ENCODE measurements around the gene BUD31.

DNA sequence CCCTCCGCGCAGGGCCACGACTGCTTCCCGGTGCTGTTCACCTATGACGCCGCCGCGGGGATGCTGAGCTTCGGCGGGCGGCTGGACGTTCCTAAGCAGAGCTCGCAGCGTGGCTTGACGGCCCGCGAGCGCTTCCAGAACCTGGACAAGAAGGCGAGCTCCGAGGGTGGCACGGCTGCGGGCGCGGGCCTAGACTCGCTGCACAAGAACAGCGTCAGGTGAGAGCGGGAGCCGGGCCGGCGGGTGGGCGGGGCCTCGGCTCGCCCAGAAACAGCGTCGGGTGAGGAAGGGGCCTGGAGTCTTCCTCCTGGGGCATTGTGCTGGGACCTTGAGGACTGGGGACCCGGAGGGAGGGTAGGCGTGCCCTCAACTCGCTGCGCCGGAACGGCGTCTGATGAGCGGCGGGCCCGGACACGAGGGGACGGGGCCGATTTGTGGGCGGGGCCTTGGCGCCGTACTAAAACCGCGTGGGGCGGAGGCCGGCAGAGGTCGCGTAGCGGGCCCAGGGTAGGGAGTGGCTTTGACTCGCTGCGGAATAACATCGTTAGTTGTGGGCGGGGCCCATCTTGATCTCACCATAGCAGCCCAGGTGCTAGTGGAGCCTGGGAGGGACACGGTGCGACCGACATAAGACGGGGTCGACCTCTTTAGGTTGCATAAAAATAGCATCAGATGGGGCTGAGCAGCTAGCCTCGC, 16.0 kb upstream of the BUD31 start:
- TF ChIP-seq POLR2AphosphoS5 (IDR thresholded peaks at IDR 0.05; ENCODE audit: low read depth, low read length), result peak; percentile 72; the same call in 1 of the 2 replicates
- TF ChIP-seq, protein P1, sequence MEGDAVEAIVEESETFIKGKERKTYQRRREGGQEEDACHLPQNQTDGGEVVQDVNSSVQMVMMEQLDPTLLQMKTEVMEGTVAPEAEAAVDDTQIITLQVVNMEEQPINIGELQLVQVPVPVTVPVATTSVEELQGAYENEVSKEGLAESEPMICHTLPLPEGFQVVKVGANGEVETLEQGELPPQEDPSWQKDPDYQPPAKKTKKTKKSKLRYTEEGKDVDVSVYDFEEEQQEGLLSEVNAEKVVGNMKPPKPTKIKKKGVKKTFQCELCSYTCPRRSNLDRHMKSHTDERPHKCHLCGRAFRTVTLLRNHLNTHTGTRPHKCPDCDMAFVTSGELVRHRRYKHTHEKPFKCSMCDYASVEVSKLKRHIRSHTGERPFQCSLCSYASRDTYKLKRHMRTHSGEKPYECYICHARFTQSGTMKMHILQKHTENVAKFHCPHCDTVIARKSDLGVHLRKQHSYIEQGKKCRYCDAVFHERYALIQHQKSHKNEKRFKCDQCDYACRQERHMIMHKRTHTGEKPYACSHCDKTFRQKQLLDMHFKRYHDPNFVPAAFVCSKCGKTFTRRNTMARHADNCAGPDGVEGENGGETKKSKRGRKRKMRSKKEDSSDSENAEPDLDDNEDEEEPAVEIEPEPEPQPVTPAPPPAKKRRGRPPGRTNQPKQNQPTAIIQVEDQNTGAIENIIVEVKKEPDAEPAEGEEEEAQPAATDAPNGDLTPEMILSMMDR (IDR thresholded peaks at IDR 0.05; ENCODE audit: control extremely low read depth in 1 of 3, insufficient read depth in 1 of 3, low read depth in 1 of 3, low read length in 3 of 3), result no peak
- TF ChIP-seq, protein P2, sequence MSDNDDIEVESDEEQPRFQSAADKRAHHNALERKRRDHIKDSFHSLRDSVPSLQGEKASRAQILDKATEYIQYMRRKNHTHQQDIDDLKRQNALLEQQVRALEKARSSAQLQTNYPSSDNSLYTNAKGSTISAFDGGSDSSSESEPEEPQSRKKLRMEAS (IDR thresholded peaks at IDR 0.05), result 0 out of 2 replicates have a peak, but pooled peaks have one; percentile 42
- no peak for TF ChIP-seq JUN (IDR thresholded peaks at IDR 0.05; ENCODE audit: low read depth, low read length)
- TF ChIP-seq NRF1 (IDR thresholded peaks at IDR 0.05; ENCODE audit: low read depth, low read length), result no peak
- peak; percentile 14 for TF ChIP-seq TAF7 (optimal IDR thresholded peaks at IDR 0.05; ENCODE audit: borderline replicate concordance, low read depth, low read length)
- no peak for TF ChIP-seq SP2 (IDR thresholded peaks at IDR 0.05; ENCODE audit: low read length)
- TF ChIP-seq CHD1 (IDR thresholded peaks at IDR 0.05; ENCODE audit: low read depth, low read length), result no peak
